GM21786 (cell line): ENCODE measurements around the gene RAB11FIP3.
A peak's percentile ranks its signal among the peaks of the same experiment; 100 is the strongest.

Experiments used
- ATAC-seq: cut with Tn5 transposase; IDR thresholded peaks from one replicate; pipeline ENCODE4 v1.9.1; 2021; ENCODE audit not compliant: unreplicated experiment

RAB11FIP3 gene

GRCh38 chr16:564690-565418 lies 139.4 kb downstream of the RAB11FIP3 start:
- no peak for ATAC-seq

GRCh38 chr16:565419-566330 lies 140.2 kb downstream of the RAB11FIP3 start:
- no peak for ATAC-seq

- peak; percentile 59 for ATAC-seq
Measured at GRCh38 chr16:566475-567372, 141.3 kb downstream of the RAB11FIP3 start, which contains the start of gene NHLRC4. NHLRC4 (plus strand) TSS chr16:567005; CDS start chr16:568048, 1,043 bp downstream.

GRCh38 chr16:567373-568256 lies 142.2 kb downstream of the RAB11FIP3 start:
- ATAC-seq, result no peak

GRCh38 chr16:568401-569258 lies 143.2 kb downstream of the RAB11FIP3 start:
- ATAC-seq, result no peak

- ATAC-seq, result no peak
Measured at GRCh38 chr16:569445-570254, 144.2 kb downstream of the RAB11FIP3 start, which contains the start of gene PIGQ. PIGQ (plus strand) TSS chr16:569968; CDS start chr16:574075, 4,107 bp downstream.
